OCI-LY3 (cell line): ENCODE results near the gene DNPH1.

Source experiments
- CTCF ChIP-seq: fragments of 200-600, 300-600 bp; sonication (generic); IDR thresholded peaks from 2 replicates; pipeline ENCODE4 v1.5.1; 2014; ENCODE audit warnings: antibody characterized with exemption, low read length, low read depth
- EZH2phosphoT487 ChIP-seq: fragments of 200-600 bp; shearing (Covaris generic); IDR thresholded peaks from 2 replicates; pipeline ENCODE4 v1.6.1; 2018; ENCODE audit warnings: antibody characterized with exemption, mixed run types, low read depth

DNA sequence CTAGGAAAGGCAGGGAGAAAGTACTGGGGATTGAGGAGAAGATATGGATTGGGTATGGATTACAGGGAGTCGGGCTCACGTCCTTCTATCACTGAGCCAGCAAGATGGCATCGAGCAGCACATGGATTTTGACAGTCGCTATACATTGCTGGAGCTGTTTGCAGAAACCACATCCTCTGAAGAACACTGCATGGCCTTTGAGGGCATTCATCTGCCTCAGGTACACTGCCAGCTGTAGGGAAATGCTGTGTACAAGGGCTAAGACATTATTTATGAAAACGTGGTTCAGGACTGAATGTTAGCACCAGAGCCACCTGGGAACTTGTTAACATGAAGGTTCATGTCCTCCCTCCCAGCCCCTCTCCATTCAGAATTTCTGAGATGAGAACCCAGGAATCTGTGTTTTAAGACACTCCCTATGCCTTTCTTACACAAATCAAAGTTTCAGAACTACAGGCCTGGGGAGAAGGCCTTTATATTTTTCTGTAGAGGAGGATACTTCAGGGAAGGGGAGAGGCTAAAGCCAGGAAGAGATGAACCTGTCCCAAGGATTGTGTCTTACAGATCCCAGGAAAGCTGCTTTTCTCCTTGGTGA, 43.8 kb downstream of the DNPH1 start:
- TF ChIP-seq CTCF = no peak
- no peak for TF ChIP-seq EZH2phosphoT487
